MM.1S (cell line): ENCODE results near the gene EMCN.

ENCODE experiments used
- EZH2 ChIP-seq: fragments of 300-600 bp; sonication (generic); optimal IDR thresholded peaks from 2 replicates; pipeline ENCODE3; 2017; ENCODE audit warnings: low read depth, mild to moderate bottlenecking, antibody characterized with exemption, low read length, mixed read lengths
- TF ChIP-seq, protein P1 (sequence below): fragments of 300-600 bp; sonication (generic); IDR thresholded peaks from 2 replicates; pipeline ENCODE4 v1.5.1; 2016; ENCODE audit warnings: antibody characterized with exemption, low read length, mixed read lengths

GRCh38 chr4:100356172-100356571, 161.7 kb downstream of the EMCN start:
- TF ChIP-seq EZH2, result no peak
- TF ChIP-seq, protein P1, sequence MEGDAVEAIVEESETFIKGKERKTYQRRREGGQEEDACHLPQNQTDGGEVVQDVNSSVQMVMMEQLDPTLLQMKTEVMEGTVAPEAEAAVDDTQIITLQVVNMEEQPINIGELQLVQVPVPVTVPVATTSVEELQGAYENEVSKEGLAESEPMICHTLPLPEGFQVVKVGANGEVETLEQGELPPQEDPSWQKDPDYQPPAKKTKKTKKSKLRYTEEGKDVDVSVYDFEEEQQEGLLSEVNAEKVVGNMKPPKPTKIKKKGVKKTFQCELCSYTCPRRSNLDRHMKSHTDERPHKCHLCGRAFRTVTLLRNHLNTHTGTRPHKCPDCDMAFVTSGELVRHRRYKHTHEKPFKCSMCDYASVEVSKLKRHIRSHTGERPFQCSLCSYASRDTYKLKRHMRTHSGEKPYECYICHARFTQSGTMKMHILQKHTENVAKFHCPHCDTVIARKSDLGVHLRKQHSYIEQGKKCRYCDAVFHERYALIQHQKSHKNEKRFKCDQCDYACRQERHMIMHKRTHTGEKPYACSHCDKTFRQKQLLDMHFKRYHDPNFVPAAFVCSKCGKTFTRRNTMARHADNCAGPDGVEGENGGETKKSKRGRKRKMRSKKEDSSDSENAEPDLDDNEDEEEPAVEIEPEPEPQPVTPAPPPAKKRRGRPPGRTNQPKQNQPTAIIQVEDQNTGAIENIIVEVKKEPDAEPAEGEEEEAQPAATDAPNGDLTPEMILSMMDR, result no peak
